NCI-H1436 (cell line): ENCODE measurements around the gene PCDHB8.
A peak's percentile ranks its signal among the peaks of the same experiment; 100 is the strongest.
"Not testable (repeated sequence)": the region's sequence is repeated elsewhere in the genome, so short reads cannot be mapped to it uniquely, and the experiment has no call there.

Source experiments
- DNase-seq: peaks from one replicate; lab custom pipeline; 2025; lab: John Stamatoyannopoulos, UW

Gene PCDHB8

GRCh38 chr5:141184117-141184855 lies 6.7 kb downstream of the PCDHB8 start:
- not testable (repeated sequence) for DNase-seq

GRCh38 chr5:141186897-141187512 lies 9.4 kb downstream of the PCDHB8 start, which contains the start of gene PCDHB9:
Gene PCDHB9, plus strand, starts transcription at chr5:141187161. Its CDS starts 158 bp downstream, at chr5:141187319.
- no peak for DNase-seq

DNA sequence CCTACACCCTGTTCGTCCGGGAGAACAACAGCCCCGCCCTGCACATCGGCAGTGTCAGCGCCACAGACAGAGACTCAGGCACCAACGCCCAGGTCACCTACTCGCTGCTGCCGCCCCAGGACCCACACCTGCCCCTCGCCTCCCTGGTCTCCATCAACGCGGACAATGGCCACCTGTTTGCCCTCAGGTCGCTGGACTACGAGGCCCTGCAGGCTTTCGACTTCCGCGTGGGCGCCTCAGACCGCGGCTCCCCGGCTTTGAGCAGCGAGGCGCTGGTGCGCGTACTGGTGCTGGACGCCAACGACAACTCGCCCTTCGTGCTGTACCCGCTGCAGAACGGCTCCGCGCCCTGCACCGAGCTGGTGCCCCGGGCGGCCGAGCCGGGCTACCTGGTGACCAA lies 11.1 kb downstream of the PCDHB8 start:
- not testable (repeated sequence) for DNase-seq

DNA sequence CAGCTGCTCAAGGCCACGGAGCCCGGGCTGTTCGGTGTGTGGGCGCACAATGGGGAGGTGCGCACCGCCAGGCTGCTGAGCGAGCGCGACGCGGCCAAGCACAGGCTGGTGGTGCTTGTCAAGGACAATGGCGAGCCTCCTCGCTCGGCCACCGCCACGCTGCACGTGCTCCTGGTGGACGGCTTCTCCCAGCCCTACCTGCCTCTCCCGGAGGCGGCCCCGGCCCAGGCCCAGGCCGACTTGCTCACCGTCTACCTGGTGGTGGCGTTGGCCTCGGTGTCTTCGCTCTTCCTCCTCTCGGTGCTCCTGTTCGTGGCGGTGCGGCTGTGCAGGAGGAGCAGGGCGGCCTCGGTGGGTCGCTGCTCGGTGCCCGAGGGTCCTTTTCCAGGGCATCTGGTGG lies 11.5 kb downstream of the PCDHB8 start:
- DNase-seq: not testable (repeated sequence)

- DNase-seq: no peak
Observed at GRCh38 chr5:141192110-141192725, 14.6 kb downstream of the PCDHB8 start, which contains the start of gene PCDHB10. Gene PCDHB10, plus strand, starts transcription at chr5:141192353. Its CDS starts 200 bp downstream, at chr5:141192553.

GRCh38 chr5:141194332-141194731 lies 16.7 kb downstream of the PCDHB8 start:
- DNase-seq: not testable (repeated sequence)

- no peak for DNase-seq
Observed at GRCh38 chr5:141196363-141196762, 18.8 kb downstream of the PCDHB8 start.

DNA sequence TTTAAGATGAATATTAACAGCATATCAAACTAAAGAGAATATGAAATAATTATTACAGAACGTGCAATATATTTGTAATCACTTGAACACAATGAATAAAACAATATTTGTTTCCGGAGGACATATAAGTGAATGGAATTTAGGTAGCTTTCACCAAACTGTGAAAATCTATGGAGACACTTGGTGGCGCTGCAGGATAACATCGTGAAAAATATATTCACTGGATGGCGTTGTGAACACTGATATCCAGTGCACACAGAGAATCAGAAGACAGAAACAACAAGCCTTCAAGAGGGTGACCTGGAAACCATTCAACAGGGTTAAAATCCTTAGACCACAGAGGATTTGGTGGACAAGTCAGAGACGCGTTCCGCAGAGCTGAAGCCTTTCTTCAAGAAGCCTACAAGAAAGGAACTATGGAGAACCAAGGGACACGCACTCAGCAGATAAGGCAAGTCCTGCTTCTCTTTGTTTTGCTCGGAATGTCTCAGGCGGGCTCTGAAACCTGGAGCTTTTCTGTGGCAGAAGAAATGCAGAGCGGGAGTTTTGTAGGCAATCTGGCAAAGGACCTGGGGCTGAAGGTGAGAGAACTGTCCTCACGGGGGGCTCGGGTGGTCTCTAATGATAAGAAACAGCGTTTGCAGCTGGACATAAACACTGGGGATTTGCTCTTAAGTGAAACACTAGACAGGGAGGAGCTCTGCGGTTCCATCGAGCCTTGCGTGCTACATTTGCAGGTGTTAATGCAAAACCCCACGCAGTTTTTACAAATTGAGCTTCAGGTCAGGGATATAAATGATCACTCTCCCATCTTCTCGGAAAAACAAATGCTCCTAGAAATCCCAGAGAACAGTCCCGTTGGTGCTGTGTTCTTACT lies 22.0 kb downstream of the PCDHB8 start, which contains the start of gene PCDHB11:
Gene PCDHB11, plus strand, starts transcription at position 269 of the 877 bp plus-strand sequence. Its CDS starts 148 bp downstream, at position 417.
- peak; percentile 59 for DNase-seq

DNA sequence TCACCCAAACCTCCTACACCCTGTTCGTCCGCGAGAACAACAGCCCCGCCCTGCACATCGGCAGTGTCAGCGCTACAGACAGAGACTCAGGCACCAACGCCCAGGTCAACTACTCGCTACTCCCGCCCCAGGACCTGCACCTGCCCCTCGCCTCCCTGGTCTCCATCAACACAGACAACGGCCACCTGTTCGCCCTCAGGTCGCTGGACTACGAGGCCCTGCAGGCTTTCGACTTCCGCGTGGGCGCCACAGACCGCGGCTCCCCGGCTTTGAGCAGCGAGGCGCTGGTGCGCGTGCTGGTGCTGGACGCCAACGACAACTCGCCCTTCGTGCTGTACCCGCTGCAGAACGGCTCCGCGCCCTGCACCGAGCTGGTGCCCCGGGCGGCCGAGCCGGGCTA lies 23.5 kb downstream of the PCDHB8 start:
- not testable (repeated sequence) for DNase-seq

DNA sequence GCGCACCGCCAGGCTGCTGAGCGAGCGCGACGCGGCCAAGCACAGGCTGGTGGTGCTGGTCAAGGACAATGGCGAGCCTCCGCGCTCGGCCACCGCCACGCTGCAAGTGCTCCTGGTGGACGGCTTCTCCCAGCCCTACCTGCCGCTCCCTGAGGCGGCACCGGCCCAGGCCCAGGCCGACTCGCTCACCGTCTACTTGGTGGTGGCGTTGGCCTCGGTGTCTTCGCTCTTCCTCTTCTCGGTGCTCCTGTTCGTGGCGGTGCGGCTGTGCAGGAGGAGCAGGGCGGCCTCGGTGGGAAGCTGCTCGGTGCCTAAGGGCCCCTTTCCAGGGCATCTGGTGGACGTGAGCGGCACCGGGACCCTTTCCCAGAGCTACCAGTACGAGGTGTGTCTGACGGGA lies 24.1 kb downstream of the PCDHB8 start:
- not testable (repeated sequence) for DNase-seq

DNA sequence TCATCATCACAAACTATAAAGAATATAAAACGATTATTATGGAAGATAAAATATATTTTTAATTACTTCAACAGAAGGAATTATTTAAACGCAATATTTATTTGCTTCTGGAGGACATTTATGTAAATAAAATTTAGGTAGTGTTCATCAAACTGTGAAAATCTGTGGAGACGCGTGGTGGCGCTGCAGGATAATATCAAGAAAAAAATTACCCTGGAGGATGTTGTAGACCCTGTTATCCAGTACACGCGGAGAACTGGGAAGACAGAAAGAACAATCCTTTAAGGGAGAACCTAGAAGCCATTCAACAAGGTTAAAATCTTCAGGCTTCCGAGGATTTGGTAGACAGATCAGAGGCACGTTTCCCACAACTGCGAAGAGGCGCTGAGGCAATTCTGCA lies 30.9 kb downstream of the PCDHB8 start, which contains the start of gene PCDHB12:
Gene PCDHB12, plus strand, starts transcription at position 242 of the 400 bp plus-strand sequence. CDS start 189 bp downstream, outside the sequence.
- no peak for DNase-seq

- DNase-seq: not testable (repeated sequence)
Observed at GRCh38 chr5:141210281-141210680, 32.7 kb downstream of the PCDHB8 start.

DNA sequence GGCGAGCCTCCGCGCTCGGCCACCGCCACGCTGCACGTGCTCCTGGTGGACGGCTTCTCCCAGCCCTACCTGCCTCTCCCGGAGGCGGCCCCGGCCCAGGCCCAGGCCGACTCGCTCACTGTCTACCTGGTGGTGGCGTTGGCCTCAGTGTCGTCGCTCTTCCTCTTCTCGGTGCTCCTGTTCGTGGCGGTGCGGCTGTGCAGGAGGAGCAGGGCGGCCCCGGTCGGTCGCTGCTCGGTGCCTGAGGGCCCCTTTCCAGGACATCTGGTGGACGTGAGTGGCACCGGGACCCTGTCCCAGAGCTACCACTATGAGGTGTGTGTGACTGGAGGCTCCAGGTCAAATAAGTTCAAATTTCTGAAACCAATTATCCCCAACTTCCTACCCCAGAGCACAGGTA lies 33.3 kb downstream of the PCDHB8 start:
- not testable (repeated sequence) for DNase-seq

DNA sequence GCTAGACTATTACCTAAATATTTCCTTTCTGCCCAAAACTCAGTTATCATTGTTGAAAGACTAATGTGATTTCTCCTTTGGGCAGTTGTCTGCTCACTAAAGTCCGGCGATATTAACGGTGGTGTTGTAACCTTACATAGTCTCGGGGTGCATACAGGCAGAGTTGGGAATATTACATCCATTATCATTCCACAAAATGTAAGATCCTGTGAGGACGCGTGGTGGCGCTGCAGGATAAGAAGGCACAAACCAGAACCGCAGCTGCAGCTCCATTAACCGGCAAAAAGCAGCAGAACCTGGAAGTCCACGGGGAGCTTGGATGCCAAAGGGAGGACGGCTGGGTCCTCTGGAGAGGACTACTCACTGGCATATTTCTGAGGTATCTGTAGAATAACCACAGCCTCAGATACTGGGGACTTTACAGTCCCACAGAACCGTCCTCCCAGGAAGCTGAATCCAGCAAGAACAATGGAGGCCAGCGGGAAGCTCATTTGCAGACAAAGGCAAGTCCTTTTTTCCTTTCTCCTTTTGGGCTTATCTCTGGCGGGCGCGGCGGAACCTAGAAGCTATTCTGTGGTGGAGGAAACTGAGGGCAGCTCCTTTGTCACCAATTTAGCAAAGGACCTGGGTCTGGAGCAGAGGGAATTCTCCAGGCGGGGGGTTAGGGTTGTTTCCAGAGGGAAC lies 36.2 kb downstream of the PCDHB8 start, which contains the start of gene PCDHB13:
Gene PCDHB13, plus strand, starts transcription at position 264 of the 684 bp plus-strand sequence. Its CDS starts 205 bp downstream, at position 469.
- DNase-seq: peak; percentile 76

DNA sequence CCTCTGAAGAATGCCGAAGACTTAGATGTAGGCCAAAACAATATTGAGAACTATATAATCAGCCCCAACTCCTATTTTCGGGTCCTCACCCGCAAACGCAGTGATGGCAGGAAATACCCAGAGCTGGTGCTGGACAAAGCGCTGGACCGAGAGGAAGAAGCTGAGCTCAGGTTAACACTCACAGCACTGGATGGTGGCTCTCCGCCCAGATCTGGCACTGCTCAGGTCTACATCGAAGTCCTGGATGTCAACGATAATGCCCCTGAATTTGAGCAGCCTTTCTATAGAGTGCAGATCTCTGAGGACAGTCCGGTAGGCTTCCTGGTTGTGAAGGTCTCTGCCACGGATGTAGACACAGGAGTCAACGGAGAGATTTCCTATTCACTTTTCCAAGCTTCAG lies 37.0 kb downstream of the PCDHB8 start:
- DNase-seq: not testable (repeated sequence)

DNA sequence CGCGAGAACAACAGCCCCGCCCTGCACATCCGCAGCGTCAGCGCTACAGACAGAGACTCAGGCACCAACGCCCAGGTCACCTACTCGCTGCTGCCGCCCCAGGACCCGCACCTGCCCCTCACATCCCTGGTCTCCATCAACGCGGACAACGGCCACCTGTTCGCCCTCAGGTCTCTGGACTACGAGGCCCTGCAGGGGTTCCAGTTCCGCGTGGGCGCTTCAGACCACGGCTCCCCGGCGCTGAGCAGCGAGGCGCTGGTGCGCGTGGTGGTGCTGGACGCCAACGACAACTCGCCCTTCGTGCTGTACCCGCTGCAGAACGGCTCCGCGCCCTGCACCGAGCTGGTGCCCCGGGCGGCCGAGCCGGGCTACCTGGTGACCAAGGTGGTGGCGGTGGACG lies 37.9 kb downstream of the PCDHB8 start:
- DNase-seq: not testable (repeated sequence)

- DNase-seq: not testable (repeated sequence)
Observed at GRCh38 chr5:141216035-141216434, 38.4 kb downstream of the PCDHB8 start.

GRCh38 chr5:141223112-141223783 lies 45.7 kb downstream of the PCDHB8 start, which contains the start of gene PCDHB14:
Gene PCDHB14, plus strand, starts transcription at chr5:141223343. Its CDS starts 163 bp downstream, at chr5:141223506.
- DNase-seq: no peak

GRCh38 chr5:141224844-141225243 lies 47.3 kb downstream of the PCDHB8 start:
- DNase-seq: not testable (repeated sequence)

DNA sequence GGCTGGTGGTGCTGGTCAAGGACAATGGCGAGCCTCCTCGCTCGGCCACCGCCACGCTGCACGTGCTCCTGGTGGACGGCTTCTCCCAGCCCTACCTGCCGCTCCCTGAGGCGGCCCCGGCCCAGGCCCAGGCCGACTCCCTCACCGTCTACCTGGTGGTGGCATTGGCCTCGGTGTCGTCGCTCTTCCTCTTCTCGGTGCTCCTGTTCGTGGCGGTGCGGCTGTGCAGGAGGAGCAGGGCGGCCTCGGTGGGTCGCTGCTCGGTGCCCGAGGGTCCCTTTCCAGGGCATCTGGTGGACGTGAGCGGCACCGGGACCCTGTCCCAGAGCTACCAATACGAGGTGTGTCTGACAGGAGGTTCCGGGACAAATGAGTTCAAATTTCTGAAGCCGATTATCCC lies 47.8 kb downstream of the PCDHB8 start:
- DNase-seq: not testable (repeated sequence)
